WTC11 (cell line): Measurements from ENCODE around the gene LDLRAD4. TPM values are rescaled to one million over a fixed set of nuclear protein-coding genes. Genes with fewer than 3 reads are reported as not detected.
A peak's percentile ranks its signal among the peaks of the same experiment; 100 is the strongest.

Source experiments
- ATAC-seq: fragments of 200-7000 bp; cut with Tn5 transposase; 2 replicates; pipeline ENCODE4 v1.10.0; 2021; ENCODE audit warnings: mild to moderate bottlenecking, moderate library complexity
- CTCF ChIA-PET: fragments of 300-600 bp; sonication (Branson Sonifier 250); formaldehyde crosslinking; loops from one replicate; lab custom pipeline; 2021; ENCODE audit warnings: antibody characterized with exemption; lab: Charles Lee
- POLR2A ChIA-PET: fragments of 350-600 bp; sonication (Branson Sonifier 250); formaldehyde crosslinking; loops from one replicate; lab custom pipeline; 2021; ENCODE audit warnings: antibody characterized with exemption; lab: Charles Lee
- DNase-seq: peaks from one replicate; pipeline ENCODE4 v3.0.0; 2021; ENCODE audit warnings: low spot score
- H3K27ac Mint-ChIP-seq: 2 replicates; pipeline ENCODE4 v1.8.0; 2021; ENCODE audit warnings: mixed read lengths
- H3K27me3 Mint-ChIP-seq: 2 replicates; pipeline ENCODE4 v1.8.0; 2021; ENCODE audit warnings: low read depth, mild to moderate bottlenecking, moderate library complexity, mixed read lengths
- H3K36me3 Mint-ChIP-seq: 2 replicates; pipeline ENCODE4 v1.8.0; 2021; ENCODE audit warnings: mixed read lengths
- H3K4me1 Mint-ChIP-seq: 2 replicates; pipeline ENCODE4 v1.8.0; 2022; ENCODE audit warnings: mixed read lengths
- H3K4me3 Mint-ChIP-seq: 2 replicates; pipeline ENCODE4 v1.8.0; 2021; ENCODE audit warnings: mild to moderate bottlenecking, moderate library complexity, mixed read lengths
- H3K9me3 Mint-ChIP-seq: 2 replicates; pipeline ENCODE4 v1.8.0; 2021; ENCODE audit warnings: mixed read lengths
- ATF3 ChIP-seq: sonication (generic); formaldehyde crosslinking; conservative IDR thresholded peaks from 2 replicates; pipeline ENCODE4 v1.8.1; 2022; ENCODE audit warnings: mild to moderate bottlenecking, missing genetic modification reagents
- CTCF ChIP-seq: fragments of 200-600 bp; IDR thresholded peaks from 2 replicates; pipeline ENCODE4 v1.8.0; 2022; ENCODE audit warnings: antibody characterized with exemption
- ETV6 ChIP-seq: sonication (generic); formaldehyde crosslinking; IDR thresholded peaks from 2 replicates; pipeline ENCODE4 v1.8.1; 2022; ENCODE audit warnings: mild to moderate bottlenecking, missing genetic modification reagents
- FOXP1 ChIP-seq: sonication (generic); formaldehyde crosslinking; IDR thresholded peaks from 2 replicates; pipeline ENCODE4 v1.8.0; 2022; ENCODE audit warnings: missing genetic modification reagents, mild to moderate bottlenecking, moderate library complexity, borderline replicate concordance
- GABPB1 ChIP-seq: sonication (generic); formaldehyde crosslinking; IDR thresholded peaks from 2 replicates; pipeline ENCODE4 v1.8.1; 2023; ENCODE audit warnings: mild to moderate bottlenecking, missing genetic modification reagents
- GRHL2 ChIP-seq: fragments of 250-450 bp; sonication (Bioruptor Pico); IDR thresholded peaks from 2 replicates; pipeline ENCODE4 v1.8.0; 2022; ENCODE audit warnings: mild to moderate bottlenecking, moderate library complexity; ENCODE audit not compliant: insufficient replicate concordance, severe bottlenecking
- IRF2 ChIP-seq: sonication (generic); formaldehyde crosslinking; IDR thresholded peaks from 2 replicates; pipeline ENCODE4 v1.8.0; 2022; ENCODE audit warnings: low read depth, missing genetic modification reagents, borderline replicate concordance
- KAT7 ChIP-seq: sonication (generic); formaldehyde crosslinking; IDR thresholded peaks from 2 replicates; pipeline ENCODE4 v1.8.1; 2023; ENCODE audit warnings: missing genetic modification reagents, mild to moderate bottlenecking, borderline replicate concordance
- MYBL2 ChIP-seq: sonication (generic); formaldehyde crosslinking; IDR thresholded peaks from 2 replicates; pipeline ENCODE4 v1.8.1; 2023; ENCODE audit warnings: mild to moderate bottlenecking, moderate library complexity, missing genetic modification reagents
- NFE2L1 ChIP-seq: sonication (generic); formaldehyde crosslinking; IDR thresholded peaks from 2 replicates; pipeline ENCODE4 v1.8.1; 2023; ENCODE audit warnings: missing genetic modification reagents
- NR1H2 ChIP-seq: sonication (generic); formaldehyde crosslinking; IDR thresholded peaks from 2 replicates; pipeline ENCODE4 v1.9.0; 2021; ENCODE audit warnings: mild to moderate bottlenecking, moderate library complexity, missing genetic modification reagents
- NR3C1 ChIP-seq: sonication (generic); formaldehyde crosslinking; conservative IDR thresholded peaks from 2 replicates; pipeline ENCODE4 v1.8.1; 2023; ENCODE audit warnings: low read depth, mild to moderate bottlenecking, missing genetic modification reagents
- PREB ChIP-seq: sonication (generic); formaldehyde crosslinking; IDR thresholded peaks from 2 replicates; pipeline ENCODE4 v1.8.1; 2022; ENCODE audit warnings: mild to moderate bottlenecking, missing genetic modification reagents, moderate library complexity, borderline replicate concordance
- PRRX2 ChIP-seq: fragments of 250-450 bp; sonication (Bioruptor Pico); IDR thresholded peaks from 2 replicates; pipeline ENCODE4 v1.8.0; 2021; ENCODE audit warnings: mild to moderate bottlenecking
- RORB ChIP-seq: fragments of 250-450 bp; sonication (Bioruptor Pico); IDR thresholded peaks from 2 replicates; pipeline ENCODE4 v1.9.0; 2021; ENCODE audit warnings: mild to moderate bottlenecking
- SMAD4 ChIP-seq: sonication (generic); formaldehyde crosslinking; IDR thresholded peaks from 2 replicates; pipeline ENCODE4 v1.8.0; 2022; ENCODE audit warnings: mild to moderate bottlenecking, missing genetic modification reagents
- TCF7 ChIP-seq: sonication (generic); formaldehyde crosslinking; IDR thresholded peaks from 2 replicates; pipeline ENCODE4 v1.8.0; 2022; ENCODE audit warnings: mild to moderate bottlenecking, low read depth, missing genetic modification reagents, moderate library complexity
- TEAD4 ChIP-seq: sonication (generic); formaldehyde crosslinking; IDR thresholded peaks from 2 replicates; pipeline ENCODE4 v1.8.0; 2022; ENCODE audit warnings: mild to moderate bottlenecking, missing genetic modification reagents
- ZNF219 ChIP-seq: sonication (generic); formaldehyde crosslinking; IDR thresholded peaks from 2 replicates; pipeline ENCODE4 v1.8.0; 2023; ENCODE audit warnings: missing genetic modification reagents, mild to moderate bottlenecking, borderline replicate concordance
- ZNF232 ChIP-seq: sonication (generic); formaldehyde crosslinking; IDR thresholded peaks from 2 replicates; pipeline ENCODE4 v1.8.0; 2022; ENCODE audit warnings: mild to moderate bottlenecking, missing genetic modification reagents
- ZNF317 ChIP-seq: sonication (generic); formaldehyde crosslinking; IDR thresholded peaks from 2 replicates; pipeline ENCODE4 v1.8.1; 2023; ENCODE audit warnings: low read depth, mild to moderate bottlenecking, moderate library complexity, missing genetic modification reagents, borderline replicate concordance
- total RNA-seq: library from RNA; stranded (reverse); gene quantifications from 3 replicates; pipeline ENCODE4 v1.2.3, GENCODE V29; 2021
- TF ChIP-seq, protein P1 (sequence below): sonication (generic); formaldehyde crosslinking; IDR thresholded peaks from 2 replicates; pipeline ENCODE4 v1.8.0; 2022; ENCODE audit warnings: mild to moderate bottlenecking, missing genetic modification reagents
- TF ChIP-seq, protein P2 (sequence below): fragments of 250-450 bp; sonication (Bioruptor Pico); conservative IDR thresholded peaks from 2 replicates; pipeline ENCODE4 v1.9.0; 2021; ENCODE audit warnings: mild to moderate bottlenecking
- TF ChIP-seq, protein P3 (sequence below): sonication (generic); formaldehyde crosslinking; IDR thresholded peaks from 2 replicates; pipeline ENCODE4 v1.8.0; 2022; ENCODE audit warnings: mild to moderate bottlenecking, missing genetic modification reagents

LDLRAD4 gene
- total RNA-seq, 1 experiment from 2014 or later: 6.2 TPM

GRCh38 chr18:13185675-13186198 is 32.8 kb upstream of the LDLRAD4 start:
- Mint-ChIP-seq H3K36me3 (no peaks in the 10 kb centered on the region), H3K4me3 (no peak overlapping the region), H3K27me3 (peaks cover 34% of the 10 kb centered on the region), H3K4me1 (peaks cover 13% of the 10 kb centered on the region), H3K27ac (no peak overlapping the region), H3K9me3 (no peaks in the 10 kb centered on the region)
- TF ChIP-seq MYBL2 (CRISPR knock-in tag): no peak
- no peak for TF ChIP-seq GABPB1 (CRISPR knock-in tag)
- no peak for TF ChIP-seq ZNF232 (CRISPR knock-in tag)
- TF ChIP-seq KAT7 (CRISPR knock-in tag): no peak
- TF ChIP-seq TCF7 (CRISPR knock-in tag): no peak
- TF ChIP-seq ATF3: no peak
- no peak for TF ChIP-seq PRRX2 (CRISPR knock-in tag)
- ChIA-PET POLR2A (no interaction called here), CTCF (interaction anchor here (1.1 to 1.6 kb wide), 4 partner anchors 19 to 73 kb away, joined by 3 to 4 read pairs (median 4); no protein-coding TSS in a partner anchor)
- ATAC-seq (no peak), DNase-seq (no peak)

GRCh38 chr18:13186687-13187086 is 31.9 kb upstream of the LDLRAD4 start:
- Mint-ChIP-seq H3K27ac (no peak overlapping the region), H3K4me3 (no peak overlapping the region), H3K4me1 (peaks cover 8% of the 10 kb centered on the region), H3K36me3 (no peaks in the 10 kb centered on the region), H3K27me3 (peaks cover 29% of the 10 kb centered on the region), H3K9me3 (no peaks in the 10 kb centered on the region)
- ATAC-seq (peak; percentile 68), DNase-seq (no peak)
- POLR2A ChIA-PET: no interaction called here
- CTCF ChIA-PET: interaction anchor here (0.6 to 1.6 kb wide), 6 partner anchors 20 to 74 kb away, joined by 3 to 4 read pairs (median 4); no protein-coding TSS in a partner anchor
- TF ChIP-seq ZNF232 (CRISPR knock-in tag) (no peak), ZNF219 (CRISPR knock-in tag) (no peak), ETV6 (CRISPR knock-in tag) (no peak), GRHL2 (no peak), NR3C1 (CRISPR knock-in tag) (no peak), ZNF317 (no peak), PREB (no peak), NR1H2 (CRISPR knock-in tag) (no peak), RORB (CRISPR knock-in tag) (no peak), IRF2 (CRISPR knock-in tag) (no peak), CTCF (no peak), TEAD4 (CRISPR knock-in tag) (no peak), SMAD4 (no peak), NFE2L1 (CRISPR knock-in tag) (no peak), FOXP1 (no peak)
- TF ChIP-seq, protein P1, sequence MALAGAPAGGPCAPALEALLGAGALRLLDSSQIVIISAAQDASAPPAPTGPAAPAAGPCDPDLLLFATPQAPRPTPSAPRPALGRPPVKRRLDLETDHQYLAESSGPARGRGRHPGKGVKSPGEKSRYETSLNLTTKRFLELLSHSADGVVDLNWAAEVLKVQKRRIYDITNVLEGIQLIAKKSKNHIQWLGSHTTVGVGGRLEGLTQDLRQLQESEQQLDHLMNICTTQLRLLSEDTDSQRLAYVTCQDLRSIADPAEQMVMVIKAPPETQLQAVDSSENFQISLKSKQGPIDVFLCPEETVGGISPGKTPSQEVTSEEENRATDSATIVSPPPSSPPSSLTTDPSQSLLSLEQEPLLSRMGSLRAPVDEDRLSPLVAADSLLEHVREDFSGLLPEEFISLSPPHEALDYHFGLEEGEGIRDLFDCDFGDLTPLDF: no peak
- TF ChIP-seq, protein P2, sequence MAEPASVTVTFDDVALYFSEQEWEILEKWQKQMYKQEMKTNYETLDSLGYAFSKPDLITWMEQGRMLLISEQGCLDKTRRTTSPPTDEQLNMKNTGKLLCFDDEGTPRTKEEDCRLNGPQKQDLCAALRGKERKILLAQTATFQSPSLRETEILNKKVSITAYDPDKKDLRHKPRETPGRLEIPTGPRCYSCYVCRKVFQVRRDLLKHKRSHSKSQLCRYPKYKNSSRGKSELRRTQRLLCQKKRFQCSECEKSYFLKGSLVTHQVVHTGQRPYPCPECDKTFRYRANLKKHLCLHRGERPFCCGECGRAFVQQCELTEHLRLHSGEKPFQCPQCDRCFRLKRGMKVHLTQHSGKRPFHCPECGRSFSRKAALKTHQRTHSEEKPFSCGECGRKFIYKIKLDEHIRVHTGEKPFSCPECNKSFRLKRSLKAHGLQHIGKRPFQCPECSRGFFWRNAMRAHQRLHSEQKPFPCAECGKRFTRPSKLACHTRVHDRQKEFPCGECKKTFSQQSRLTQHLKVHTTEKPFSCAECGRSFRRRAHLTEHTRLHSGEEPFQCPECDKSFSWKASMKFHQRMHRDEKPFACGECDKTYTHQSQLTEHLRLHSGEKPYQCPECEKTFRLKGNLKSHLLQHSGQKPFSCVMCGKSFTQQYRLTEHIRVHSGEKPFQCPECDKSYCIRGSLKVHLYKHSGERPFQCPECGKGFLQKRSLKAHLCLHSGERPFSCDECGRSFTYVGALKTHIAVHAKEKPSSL (CRISPR knock-in tag): no peak
- TF ChIP-seq, protein P3, sequence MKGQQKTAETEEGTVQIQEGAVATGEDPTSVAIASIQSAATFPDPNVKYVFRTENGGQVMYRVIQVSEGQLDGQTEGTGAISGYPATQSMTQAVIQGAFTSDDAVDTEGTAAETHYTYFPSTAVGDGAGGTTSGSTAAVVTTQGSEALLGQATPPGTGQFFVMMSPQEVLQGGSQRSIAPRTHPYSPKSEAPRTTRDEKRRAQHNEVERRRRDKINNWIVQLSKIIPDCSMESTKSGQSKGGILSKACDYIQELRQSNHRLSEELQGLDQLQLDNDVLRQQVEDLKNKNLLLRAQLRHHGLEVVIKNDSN (CRISPR knock-in tag): no peak
